GM21529 (cell line): ENCODE measurements around the gene TLCD1.
"Not testable (repeated sequence)": the region's sequence is repeated elsewhere in the genome, so short reads cannot be mapped to it uniquely, and the experiment has no call there.

Source experiments
- ATAC-seq: cut with Tn5 transposase; IDR thresholded peaks from one replicate; pipeline ENCODE4 v1.9.1; 2021; ENCODE audit not compliant: unreplicated experiment

TLCD1 gene

DNA sequence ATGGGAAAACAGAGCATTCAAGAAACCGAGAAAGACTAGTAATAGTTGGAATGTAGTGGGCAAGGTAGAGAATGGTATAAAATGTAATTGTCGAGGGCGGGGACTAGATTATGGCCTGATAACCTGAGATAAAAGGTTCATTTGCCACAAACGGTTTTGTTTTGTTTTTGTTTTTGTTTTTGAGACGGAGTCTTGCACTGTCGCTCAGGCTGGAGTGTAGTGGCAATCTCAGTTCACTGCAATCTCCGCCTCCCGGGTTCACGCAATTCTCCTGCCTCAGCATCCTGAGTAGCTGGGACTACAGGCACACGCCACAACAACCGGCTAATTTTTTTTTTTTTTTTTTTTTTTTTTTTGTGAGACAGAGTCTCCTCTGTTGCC is 3.9 kb upstream of the TLCD1 start:
- ATAC-seq, result no peak

DNA sequence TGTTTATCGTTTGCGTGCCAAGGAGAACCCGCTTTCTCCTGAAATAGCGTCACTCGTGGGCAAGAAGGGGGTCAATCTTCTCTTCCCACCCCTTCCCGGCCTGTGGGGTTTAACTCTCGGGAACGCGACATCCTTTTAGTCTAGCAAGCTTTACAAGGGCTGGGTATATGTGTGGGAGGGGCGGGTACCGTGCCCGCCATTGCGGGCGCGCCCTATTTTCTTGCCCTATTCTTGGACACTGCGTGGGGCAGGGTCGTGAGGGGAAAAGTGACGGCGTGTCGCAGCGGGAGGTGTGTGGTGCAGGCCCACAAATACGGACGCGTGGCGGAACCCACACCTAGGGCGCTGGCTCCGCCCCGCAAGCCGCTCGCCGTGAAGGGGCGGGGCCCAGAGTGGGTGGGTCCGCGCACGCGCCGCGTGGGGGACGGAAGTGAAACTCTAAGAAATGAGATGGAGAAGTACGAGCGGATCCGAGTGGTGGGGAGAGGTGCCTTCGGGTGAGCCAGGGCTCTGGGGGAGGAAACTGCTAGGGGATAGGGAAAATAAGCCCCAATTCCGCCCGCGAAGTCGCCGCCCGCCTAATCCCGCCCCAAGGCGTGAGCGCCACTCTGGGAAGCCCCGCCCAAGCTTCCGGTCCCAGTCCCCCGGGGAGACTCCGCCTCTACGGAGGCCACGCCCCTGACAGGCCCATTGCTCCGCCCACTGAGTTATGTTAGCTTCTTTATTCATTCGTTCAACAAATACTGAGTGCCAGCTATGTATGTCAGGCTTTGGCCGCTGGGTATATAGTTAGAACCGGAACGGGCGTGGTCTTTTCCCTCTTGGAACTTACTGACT is 2.5 kb upstream of the TLCD1 start, which contains the start of gene NEK8:
NEK8 (plus strand) TSS at position 425 of the 837 bp plus-strand sequence; CDS start at position 451, 26 bp downstream.
- peak; percentile 34 for ATAC-seq

DNA sequence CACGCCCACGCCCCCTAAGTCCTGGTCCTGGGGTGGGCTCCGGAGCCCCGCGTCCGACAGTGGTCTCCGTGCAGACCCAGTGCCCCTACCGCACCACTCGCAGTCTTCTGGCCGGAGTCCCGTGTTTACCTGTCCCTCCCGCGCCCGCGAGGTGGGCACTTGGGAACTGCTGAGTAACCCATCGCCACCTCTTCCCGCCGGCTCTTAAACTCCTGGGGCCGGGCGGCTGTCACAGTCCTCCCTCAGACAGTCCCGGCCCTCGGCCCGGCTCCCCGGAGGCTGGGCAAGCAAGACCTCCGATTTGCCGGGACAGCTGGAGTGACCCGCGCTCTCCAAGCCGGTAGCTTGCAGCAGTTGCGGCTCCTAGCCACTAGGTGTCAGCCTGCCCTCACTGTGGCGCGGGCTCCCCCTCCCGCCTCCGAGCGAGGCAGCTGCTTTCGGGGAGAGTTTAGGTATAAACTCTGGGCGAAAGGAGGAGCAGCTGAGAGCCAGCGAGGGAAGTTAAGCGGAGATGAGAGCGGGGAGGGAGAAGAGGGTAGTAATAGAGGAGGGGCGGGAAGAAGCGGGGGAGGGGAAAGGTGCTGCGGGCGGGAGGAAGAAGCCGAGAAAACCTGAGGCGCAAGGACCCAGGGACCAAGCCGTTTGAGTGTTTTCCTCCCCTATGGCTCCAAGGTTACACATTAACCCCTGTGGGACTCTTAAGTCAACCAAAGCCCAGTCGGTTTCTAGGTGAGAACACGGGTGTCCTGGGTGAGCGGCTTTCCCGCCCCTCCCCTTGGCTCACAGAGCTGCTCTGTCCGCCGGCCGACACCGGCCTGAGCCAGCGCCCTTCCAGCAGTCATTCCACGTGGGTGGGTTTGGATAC is 826 bp upstream of the TLCD1 start:
- ATAC-seq, result peak; percentile 39

DNA sequence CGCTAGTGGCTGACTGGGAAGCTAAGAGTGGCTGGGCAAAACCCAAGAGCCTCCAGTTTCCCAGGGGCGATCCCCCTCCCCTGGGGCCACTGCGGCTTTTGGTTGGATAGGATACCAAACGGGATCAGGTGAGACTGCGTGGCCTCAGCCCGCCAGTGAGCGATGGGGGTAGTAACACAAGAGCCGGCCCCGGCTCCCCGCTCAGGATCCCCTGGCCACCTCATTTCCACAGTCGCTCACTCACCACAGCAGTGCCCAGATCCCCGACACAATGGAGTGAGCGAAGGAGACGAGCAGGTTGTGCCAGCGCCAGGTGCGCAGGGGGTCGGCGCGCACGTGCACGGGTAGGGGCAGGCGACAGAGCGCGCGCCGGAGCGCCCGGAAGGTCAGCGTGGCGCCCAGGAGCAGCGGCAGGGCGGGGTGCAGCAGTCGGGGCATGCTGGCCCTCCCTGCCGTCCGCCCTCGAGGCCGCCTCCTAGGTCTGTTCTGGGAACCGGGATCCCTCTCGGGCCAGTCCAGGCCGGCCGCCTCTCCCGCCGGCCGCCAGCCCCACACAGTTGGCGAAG is 290 bp downstream of the TLCD1 start:
- no peak for ATAC-seq

DNA sequence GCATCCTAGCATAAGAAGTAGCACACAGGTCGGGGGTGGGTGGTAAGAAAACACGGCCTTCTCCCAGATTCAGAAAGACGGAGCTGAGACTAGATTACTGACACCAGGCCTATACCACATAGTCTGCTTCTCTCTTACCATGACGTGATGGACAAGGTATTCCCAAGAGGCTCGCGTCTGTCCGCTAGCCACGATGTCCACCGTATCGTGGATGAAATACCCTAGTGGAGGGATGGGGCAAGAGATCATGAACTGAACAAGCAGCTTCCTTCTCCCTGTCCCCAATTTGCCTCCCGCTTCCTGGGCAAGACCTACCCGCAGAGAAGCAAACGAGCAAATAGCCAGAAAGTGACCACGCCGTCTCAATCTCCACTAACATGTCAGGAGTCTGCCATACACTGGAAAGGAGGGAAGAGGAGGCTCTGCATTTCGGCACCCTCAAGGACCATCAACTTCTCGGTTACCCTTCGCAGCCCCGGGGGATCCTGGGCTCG is 820 bp downstream of the TLCD1 start:
- ATAC-seq, result no peak

DNA sequence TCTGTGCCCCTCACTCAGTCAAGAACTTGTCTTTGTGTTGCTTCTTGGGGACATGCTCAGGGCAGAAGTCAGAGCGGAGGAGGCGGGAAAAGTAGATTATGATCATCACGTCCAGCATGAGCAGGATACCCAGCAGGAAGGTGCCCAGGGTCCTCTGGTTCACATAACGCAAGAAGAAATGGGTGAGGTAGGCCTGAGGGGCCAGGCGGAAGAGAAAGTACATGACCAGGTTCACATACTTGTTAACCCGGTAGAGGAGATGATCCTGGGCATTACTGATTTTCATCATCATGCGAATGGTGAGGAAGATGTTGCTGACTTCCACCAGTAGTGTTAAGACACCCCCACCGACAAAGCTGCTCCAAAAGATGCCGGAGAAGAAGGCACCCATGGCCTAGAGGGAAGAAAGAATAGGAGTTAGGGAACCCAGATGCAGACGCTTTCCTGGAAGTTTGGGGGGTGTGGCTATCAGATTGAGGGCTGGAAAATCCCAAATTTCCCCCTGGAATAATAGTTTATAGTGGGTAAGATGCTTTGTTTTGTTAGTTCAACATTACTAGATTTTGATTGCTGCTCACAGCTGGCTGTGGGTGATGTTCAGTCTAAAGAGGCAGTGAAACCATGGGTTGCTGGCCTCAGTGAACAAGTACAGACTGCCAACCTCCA is 1.4 kb downstream of the TLCD1 start:
- no peak for ATAC-seq

DNA sequence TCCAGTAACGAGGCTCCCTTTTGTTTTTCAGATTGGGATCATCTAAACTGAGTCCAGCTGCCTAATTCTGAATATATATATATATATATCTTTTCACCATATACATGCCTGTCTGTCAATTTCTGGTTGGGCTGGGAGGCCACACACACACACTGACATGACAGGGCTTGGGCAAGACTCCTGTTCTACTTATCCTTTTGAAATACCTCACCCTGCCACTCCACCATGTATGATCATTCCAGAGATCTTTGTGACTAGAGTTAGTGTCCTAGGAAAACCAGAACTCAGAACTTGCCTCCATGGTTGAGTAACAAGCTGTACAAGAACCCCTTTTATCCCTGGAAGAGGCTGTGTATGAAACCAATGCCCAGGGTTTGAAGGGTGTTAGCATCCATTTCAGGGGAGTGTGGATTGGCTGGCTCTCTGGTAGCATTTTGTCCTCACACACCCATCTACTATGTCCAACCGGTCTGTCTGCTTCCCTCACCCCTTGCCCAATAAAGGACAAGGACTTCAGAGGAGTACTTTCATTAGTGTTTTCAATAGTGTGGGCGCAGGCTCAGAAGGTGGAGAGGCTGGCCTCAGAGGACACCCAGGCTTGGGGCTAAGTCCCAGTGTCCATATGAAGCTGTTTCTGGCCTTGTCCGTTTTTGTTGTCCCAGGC is 2.1 kb downstream of the TLCD1 start:
- ATAC-seq, result not testable (repeated sequence)

DNA sequence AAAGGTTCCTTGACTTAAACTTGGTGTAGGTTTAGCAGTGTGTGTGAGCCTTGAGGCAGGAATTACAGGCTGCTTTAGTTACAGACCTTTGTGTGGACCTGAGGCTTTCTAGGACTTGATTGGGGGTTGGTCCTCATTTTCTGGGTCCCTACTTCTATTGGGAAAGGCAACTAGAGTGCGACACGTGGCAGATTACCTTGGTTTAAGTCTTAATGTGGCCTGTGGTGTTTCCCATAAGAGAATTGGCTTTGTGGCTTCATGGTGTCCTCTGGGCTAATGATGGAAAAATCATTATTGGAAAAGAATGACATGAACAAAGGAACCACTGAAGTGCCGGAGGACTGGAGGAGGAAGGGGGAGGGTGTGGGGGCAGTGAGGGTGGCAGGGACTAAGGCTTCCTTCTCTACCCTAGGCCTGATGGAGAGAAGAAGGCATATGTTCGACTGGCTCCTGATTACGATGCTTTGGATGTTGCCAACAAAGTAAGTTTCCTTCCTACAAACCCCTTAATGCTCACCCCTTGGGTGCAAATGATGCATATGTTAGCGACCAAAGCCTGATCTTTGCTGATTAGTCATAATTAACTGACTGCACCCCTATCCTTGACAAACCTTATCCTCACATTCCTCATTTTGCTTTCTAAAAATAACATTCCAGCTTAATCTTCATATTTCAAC is 2.7 kb downstream of the TLCD1 start:
- no peak for ATAC-seq

DNA sequence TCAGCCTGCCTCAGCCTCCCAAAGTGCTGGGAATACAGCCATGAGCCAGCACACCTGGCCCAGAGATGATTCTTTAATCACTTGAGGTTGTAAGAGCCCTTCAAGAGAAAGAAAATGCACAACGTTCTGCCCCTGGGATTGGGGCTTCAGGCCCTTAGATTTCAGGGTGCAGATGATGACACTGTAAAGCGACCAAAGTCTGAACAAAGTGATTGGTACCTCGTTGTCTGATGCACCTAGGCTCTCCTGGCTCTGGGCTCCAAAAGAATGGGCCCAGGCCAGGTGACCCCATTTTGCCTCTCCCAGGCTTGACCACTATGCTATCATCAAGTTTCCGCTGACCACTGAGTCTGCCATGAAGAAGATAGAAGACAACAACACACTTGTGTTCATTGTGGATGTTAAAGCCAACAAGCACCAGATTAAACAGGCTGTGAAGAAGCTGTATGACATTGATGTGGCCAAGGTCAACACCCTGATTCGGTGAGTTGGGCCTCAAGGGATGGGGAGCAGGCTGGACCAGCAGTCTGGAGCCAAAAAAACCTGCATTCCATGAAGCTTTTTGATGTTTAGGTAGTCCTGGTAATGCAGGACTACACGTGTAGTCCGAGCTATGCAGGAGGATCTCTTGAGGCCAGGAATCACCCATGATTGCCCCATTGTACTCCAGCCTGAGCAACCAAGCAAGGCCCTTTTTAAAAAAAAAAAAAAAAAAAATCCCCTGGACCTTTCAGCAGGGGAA is 3.4 kb downstream of the TLCD1 start:
- ATAC-seq, result no peak

DNA sequence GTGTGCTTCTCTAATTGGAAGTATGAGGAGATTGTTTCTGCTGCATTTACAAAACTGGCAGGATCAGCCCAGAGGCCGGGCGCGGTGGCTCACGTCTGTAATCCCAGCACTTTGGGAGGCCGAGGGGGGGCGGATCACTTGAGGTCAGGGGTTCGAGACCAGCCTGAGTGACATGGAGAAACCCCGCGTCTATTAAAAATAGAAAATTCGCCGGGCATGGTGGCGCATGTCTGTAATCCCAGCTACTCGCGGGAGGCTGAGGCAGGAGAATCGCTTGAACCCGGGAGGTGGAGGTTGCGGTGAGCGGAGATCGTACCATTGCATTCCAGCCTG is 5.1 kb downstream of the TLCD1 start:
- ATAC-seq, result not testable (repeated sequence)

DNA sequence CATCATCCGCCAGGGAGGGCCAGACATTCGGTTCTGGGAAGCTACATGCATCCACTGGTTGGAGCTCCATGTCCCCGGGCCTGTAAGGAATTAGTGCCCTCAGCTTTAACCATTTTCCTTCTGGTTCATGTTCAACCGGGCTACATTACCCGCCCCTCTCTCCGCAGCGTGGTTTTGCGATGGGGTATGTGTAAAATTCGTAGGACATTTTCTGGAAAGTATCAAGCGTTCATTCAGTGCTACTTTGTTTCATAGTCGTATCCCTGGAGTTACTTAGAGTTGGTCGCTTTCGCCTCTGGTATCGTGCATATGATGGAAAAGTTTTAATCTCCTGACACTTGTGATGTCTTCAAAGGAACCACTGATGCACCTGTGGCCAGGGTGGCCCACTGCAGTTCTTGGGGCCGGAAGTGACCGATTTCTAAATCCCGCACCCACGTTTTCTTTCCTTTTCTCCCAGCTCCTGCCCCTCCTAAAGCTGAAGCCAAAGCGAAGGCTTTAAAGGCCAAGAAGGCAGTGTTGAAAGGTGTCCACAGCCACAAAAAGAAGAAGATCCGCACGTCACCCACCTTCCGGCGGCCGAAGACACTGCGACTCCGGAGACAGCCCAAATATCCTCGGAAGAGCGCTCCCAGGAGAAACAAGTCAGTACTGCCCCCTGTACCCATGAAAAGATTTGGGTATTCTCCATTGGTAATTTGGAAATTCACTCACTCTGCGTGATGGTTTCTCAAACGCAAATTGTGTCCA is 5.6 kb downstream of the TLCD1 start:
- no peak for ATAC-seq

DNA sequence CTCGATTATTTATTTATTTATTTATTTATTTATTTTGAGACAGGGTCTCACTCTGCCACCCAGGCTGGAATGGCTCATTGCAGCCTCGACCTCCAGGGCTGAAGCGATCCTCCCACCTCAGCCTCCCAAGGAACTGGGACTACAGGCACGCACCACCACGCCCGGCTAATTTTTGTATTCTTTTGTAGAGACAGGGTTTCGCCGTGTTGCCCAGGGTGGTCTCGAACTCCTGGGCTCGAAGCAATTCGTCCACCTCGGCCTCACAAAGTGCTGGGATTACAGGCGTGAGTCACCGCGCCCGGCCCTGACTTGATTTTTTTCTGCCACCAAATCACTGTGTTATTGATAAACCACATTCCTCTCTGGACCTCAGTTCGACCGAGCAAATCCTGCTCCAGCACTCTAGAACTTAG is 7.0 kb downstream of the TLCD1 start:
- ATAC-seq, result no peak

DNA sequence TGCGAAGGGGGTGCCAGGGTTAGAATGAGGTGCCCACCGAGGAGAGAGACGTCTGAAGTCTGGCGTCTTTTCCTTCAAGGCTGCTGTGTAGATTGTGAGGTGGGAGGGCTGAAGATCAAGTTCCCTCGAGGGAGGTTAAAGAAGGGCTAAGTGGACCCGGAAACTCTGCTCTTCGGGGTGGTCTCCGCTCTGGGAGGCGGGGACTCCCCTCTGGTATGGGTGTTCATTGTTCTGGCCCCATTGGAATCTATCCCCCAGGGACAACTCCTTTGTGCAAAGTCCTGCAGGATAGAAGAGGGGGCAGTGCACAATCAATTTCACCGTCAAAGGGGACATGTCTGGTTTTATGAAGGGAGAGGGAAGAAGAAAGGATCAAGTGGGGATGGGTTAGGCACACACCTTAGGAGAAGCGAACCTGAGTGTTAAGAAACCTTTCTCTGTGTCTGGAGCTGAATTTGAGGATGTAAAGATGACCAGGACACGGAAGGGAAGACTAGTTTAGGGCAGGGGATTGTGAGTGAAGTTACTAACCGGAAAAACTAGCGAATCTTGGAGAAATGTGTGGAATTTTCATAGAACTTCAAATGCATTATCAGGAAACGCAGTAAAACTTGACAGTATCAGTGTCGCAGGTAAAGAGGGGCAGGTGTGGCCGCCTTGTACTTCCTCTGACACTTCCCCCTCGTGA is 7.6 kb downstream of the TLCD1 start:
- ATAC-seq, result no peak

DNA sequence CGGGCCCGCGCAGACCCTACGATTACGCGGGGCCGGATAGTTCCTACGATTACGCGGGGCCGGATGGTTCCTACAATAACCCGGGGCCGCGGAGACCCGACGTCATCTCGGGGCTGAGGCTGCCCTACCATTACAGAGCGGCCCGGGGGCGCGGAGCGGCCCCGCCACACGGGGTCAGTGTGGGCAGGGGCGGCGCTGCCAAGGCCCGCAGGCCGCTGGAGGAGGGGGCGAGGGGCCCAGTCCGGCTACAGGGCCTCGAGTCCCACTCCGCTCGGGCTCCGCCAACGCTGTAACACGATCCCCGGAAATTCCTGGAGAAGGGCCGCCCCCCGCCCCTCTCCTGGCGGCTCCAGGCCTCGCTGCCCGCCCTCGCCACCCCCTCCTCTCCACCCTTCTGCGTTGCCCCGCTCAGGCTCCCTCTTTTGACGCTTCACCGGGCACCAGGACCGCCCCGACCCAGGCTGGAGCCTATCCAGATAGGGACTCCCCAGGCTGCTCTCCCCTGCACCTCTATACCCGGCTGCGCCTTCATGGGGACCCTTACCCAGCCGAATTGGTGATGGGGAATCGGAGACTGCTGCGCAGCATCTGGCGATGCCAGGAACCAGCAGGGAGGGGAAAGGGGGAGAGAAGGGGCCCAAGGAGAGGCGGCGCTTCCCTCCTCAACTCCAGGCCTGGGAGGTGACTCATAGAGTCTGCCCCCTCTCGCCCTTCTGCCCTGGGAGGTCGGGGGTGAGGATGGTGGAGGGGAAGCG is 8.3 kb downstream of the TLCD1 start, which contains the start of gene RAB34:
RAB34 (minus strand) TSS at position 291 of the 755 bp plus-strand sequence. CDS start 602 bp downstream, outside the sequence.
- ATAC-seq, result no peak

DNA sequence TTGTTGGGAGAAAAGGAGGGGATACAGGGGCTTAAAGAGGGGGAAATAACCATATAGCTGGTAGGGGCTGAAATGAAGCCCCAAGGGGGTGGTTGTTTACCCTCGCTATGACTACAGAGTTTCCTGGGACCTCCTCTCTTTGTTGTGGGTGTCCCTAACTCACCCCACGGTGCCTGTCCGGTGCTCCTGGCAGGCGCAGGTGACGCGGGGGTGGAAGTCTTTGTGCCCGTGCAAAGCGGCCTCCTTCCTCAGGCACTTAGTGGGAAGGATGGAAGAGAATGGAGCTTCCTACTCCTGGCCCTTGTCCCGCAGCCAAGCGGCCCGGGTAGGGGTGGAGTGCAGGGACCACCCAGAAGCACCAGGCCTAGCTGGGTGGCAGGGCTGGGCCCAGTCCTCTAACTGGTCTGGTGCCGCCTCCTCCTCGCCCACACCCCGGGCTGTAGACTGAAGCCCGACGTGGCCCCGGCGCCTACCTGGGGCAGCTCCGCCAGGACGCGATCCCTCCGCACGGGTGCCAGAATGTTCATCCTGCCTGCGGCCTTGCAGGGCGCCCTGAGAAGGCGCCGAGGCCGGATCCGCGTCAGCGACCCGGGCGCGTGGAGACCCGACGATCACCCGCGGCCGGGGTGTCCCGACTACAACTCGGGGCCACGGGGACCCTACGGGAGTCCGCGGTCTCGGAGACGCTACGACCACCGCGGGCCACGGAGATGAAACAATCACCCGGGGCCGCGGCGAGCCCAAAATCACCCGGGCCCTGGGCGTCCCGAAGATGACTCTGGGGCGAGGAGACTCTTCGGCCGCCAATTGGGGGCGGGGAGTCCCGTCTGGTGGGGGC is 9.1 kb downstream of the TLCD1 start:
- no peak for ATAC-seq

DNA sequence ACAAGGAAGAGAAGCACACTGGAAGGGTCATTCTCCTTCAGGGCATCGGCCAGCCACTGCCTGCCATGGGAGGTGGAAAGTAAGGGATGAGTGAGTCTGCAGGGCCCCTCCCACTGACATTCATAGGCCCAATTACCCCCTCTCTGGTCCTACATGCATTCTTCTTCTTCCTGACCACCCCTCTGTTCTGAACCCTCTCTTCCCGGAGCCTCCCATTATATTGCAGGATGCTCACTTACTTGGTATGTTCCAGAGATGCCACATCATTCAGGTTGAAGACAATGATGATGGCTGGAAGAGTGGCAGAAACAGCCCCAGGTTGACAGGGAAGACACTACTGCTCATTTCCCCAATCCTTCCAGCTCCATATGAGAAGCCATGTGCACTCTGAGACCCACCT is 10.8 kb downstream of the TLCD1 start:
- ATAC-seq, result no peak
